Liver (tissue), 9 donors: Measurements from ENCODE around the gene DCUN1D1. TPM values are rescaled to one million over a fixed set of nuclear protein-coding genes. Genes with fewer than 3 reads are reported as not detected.

Experiments
- DNase-seq: peaks from one replicate; pipeline ENCODE4 v3.0.0-alpha.2; 2017; ENCODE audit warnings: low spot score
- H3K27ac ChIP-seq, 2 donors: one replicate each; pipeline ENCODE4 v1.7.0; 2013; ENCODE audit warnings: inconsistent platforms in 2 of 2, low read length in 2 of 2, control low read depth in 1 of 2, low read depth in 1 of 2, mild to moderate bottlenecking in 1 of 2
- H3K27me3 ChIP-seq, 4 donors: one replicate each; pipeline versions ENCODE4 v1.6.1 to v1.7.0; 2013; ENCODE audit warnings: low read length in 3 of 4, inconsistent platforms in 1 of 4, mild to moderate bottlenecking in 1 of 4, moderate library complexity in 1 of 4; ENCODE audit not compliant: control insufficient read depth in 4 of 4, insufficient read depth in 4 of 4
- H3K36me3 ChIP-seq, 4 donors: one replicate each; pipeline versions ENCODE4 v1.6.1 to v1.7.0; 2013; ENCODE audit warnings: low read length in 3 of 4, mild to moderate bottlenecking in 3 of 4, low read depth in 1 of 4, moderate library complexity in 1 of 4; ENCODE audit not compliant: control insufficient read depth in 4 of 4, insufficient read depth in 3 of 4
- H3K4me1 ChIP-seq, 4 donors: one replicate each; pipeline versions ENCODE4 v1.6.1 to v1.7.0; 2013; ENCODE audit warnings: low read length in 3 of 4, mild to moderate bottlenecking in 3 of 4, moderate library complexity in 1 of 4; ENCODE audit not compliant: control insufficient read depth in 4 of 4, insufficient read depth in 4 of 4
- H3K4me3 ChIP-seq, 3 donors: one replicate each; pipeline versions ENCODE4 v1.6.1 to v1.7.0; 2013; ENCODE audit warnings: low read length in 3 of 3, control low read depth in 1 of 3, low read depth in 1 of 3, mild to moderate bottlenecking in 1 of 3
- H3K9ac ChIP-seq, 2 donors: one replicate each; pipeline ENCODE4 v1.7.0; 2013; ENCODE audit warnings: low read length in 2 of 2, mild to moderate bottlenecking in 2 of 2, moderate library complexity in 2 of 2, control low read depth in 1 of 2, low read depth in 1 of 2
- H3K9me3 ChIP-seq, 4 donors: one replicate each; pipeline versions ENCODE4 v1.6.1 to v1.7.0; 2013; ENCODE audit warnings: low read length in 3 of 4; ENCODE audit not compliant: control insufficient read depth in 4 of 4
- CTCF ChIP-seq: fragments of 150-350 bp; IDR thresholded peaks from 2 replicates; pipeline ENCODE4 v1.5.1; 2017; ENCODE audit warnings: improper control_type of control experiment, low read depth, low read length; ENCODE audit not compliant: missing input control
- EGR1 ChIP-seq, 2 donors: IDR thresholded peaks; 2 replicates each; pipeline ENCODE4 v1.6.1; 2016 to 2018; ENCODE audit warnings: antibody characterized with exemption in 2 of 2, low read depth in 2 of 2
- FOXA1 ChIP-seq: IDR thresholded peaks from 2 replicates; pipeline ENCODE4 v1.6.1; 2016; ENCODE audit warnings: antibody characterized with exemption
- FOXA2 ChIP-seq: IDR thresholded peaks from 2 replicates; pipeline ENCODE4 v1.6.1; 2016; ENCODE audit warnings: antibody characterized with exemption
- GABPA ChIP-seq, 2 donors: IDR thresholded peaks in 1 of 2; conservative IDR thresholded peaks in 1 of 2; 2 replicates each; pipeline ENCODE4 v1.6.1; 2016; ENCODE audit warnings: antibody characterized with exemption in 2 of 2, mild to moderate bottlenecking in 1 of 2, moderate library complexity in 1 of 2
- HNF4A ChIP-seq, 2 donors: conservative IDR thresholded peaks; 2 replicates each; pipeline ENCODE4 v1.6.1; 2016; ENCODE audit warnings: antibody characterized with exemption in 2 of 2, mild to moderate bottlenecking in 2 of 2
- HNF4G ChIP-seq: IDR thresholded peaks from 2 replicates; pipeline ENCODE4 v1.6.1; 2016; ENCODE audit warnings: antibody characterized with exemption
- JUND ChIP-seq, 2 donors: IDR thresholded peaks; 2 replicates each; pipeline ENCODE4 v1.6.1; 2016; ENCODE audit warnings: antibody characterized with exemption in 2 of 2
- NR2F2 ChIP-seq: IDR thresholded peaks from 2 replicates; pipeline ENCODE4 v1.6.1; 2016; ENCODE audit warnings: antibody characterized with exemption
- RXRA ChIP-seq, 2 donors: IDR thresholded peaks; 2 replicates each; pipeline ENCODE4 v1.6.1; 2017 to 2018; ENCODE audit warnings: antibody characterized with exemption in 2 of 2, mild to moderate bottlenecking in 1 of 2
- SP1 ChIP-seq: IDR thresholded peaks from 2 replicates; pipeline ENCODE4 v1.6.1; 2018; ENCODE audit warnings: antibody characterized with exemption, mild to moderate bottlenecking
- TAF1 ChIP-seq: conservative IDR thresholded peaks from 2 replicates; pipeline ENCODE4 v1.6.1; 2016; ENCODE audit warnings: antibody characterized with exemption, mild to moderate bottlenecking
- YY1 ChIP-seq: IDR thresholded peaks from 2 replicates; pipeline ENCODE4 v1.6.1; 2016; ENCODE audit warnings: antibody characterized with exemption, mild to moderate bottlenecking
- ZBTB33 ChIP-seq: IDR thresholded peaks from 2 replicates; pipeline ENCODE4 v1.6.1; 2016; ENCODE audit warnings: antibody characterized with exemption
- WGBS: extraction: QIAGEN DNeasy Blood & Tissue Kit; methylation state at CpG from one replicate; pipeline ENCODE4 v1.1.7; 2013; 5-methylcytosine and 5-hydroxymethylcytosine counted together
- polyA plus RNA-seq, 2 donors: library from polyadenylated mRNA; stranded (reverse) in 1 of 2; unstranded in 1 of 2; fragments of 200-250 nt in 1 of 2; fragments of >200 nt in 1 of 2; fragmentation: Nextera tagmentation in 1 of 2; extraction: Ambion mirVana in 1 of 2; gene quantifications; one replicate each; pipeline versions ENCODE4 v1.2.1 to v1.2.3, GENCODE V29; 2013 to 2015
- total RNA-seq, 2 donors: library from RNA; depleted of rRNA; stranded (reverse); fragments of >200 nt; gene quantifications; one replicate each; pipeline ENCODE4 v1.2.3, GENCODE V29; 2014
- TF ChIP-seq, protein P1 (sequence below): IDR thresholded peaks from 2 replicates; pipeline ENCODE4 v1.6.1; 2016; ENCODE audit warnings: antibody characterized with exemption, mild to moderate bottlenecking
- TF ChIP-seq, protein P2 (sequence below): IDR thresholded peaks from 2 replicates; pipeline ENCODE4 v1.6.1; 2016; ENCODE audit warnings: antibody characterized with exemption
- donor health status: healthy.
- donor health status: healthy.
- donor health status: healthy.
- donor health status: healthy.
- donor health status: healthy.

The DCUN1D1 gene
- total and polyA plus RNA-seq, 4 donors, result 9.1 to 56.0 (median 23.5) TPM

- TF ChIP-seq ZBTB33, result no peak
Observed at GRCh38 chr3:182917134-182917533, 63.2 kb downstream of the DCUN1D1 start (continued).

DNA sequence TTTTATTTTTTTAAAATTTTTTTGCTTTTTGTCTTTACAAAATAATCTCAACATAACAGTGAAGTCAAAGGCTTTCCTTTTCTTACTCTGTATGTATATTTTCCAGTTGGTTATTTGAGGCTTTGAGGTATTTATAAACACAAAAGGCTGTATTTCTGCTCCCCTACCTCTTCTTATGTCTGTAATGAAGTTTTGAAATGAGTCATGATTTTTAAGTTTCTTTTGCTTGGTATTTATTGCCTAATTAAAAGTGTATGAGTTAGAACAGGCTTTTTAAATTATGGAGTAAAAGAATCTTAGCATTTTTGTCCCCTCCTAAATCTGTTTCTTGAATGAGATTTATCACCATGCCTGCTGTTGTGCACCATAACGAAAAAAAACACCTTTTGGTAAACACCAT lies 66.0 kb downstream of the DCUN1D1 start:
- H3K27me3 ChIP-seq, result no peaks in the 10 kb centered on the region
- H3K9ac ChIP-seq, result no peak overlapping the region
- H3K36me3 ChIP-seq, result peaks cover 0 to 5% (median 0%) of the 10 kb centered on the region in 4 donors
- H3K4me3 ChIP-seq, result no peak overlapping the region
- no peak overlapping the region for H3K27ac ChIP-seq
- H3K9me3 ChIP-seq, result no peaks in the 10 kb centered on the region
- DNase-seq, result no peak
- no peaks in the 10 kb centered on the region for H3K4me1 ChIP-seq
- TF ChIP-seq GABPA (IDR thresholded peaks at IDR 0.05 in 1 of 2, conservative IDR thresholded peaks at IDR 0.05 in 1 of 2), result no peak
- TF ChIP-seq FOXA2, result no peak
- no peak for TF ChIP-seq YY1
- no peak for TF ChIP-seq NR2F2
- TF ChIP-seq JUND (IDR thresholded peaks at IDR 0.05), result no peak
- TF ChIP-seq SP1, result no peak
- no peak for TF ChIP-seq FOXA1
- TF ChIP-seq ZBTB33, result no peak
- TF ChIP-seq EGR1 (IDR thresholded peaks at IDR 0.05; ENCODE audit: low read depth in 2 of 2), result no peak
- TF ChIP-seq RXRA (IDR thresholded peaks at IDR 0.05), result no peak
- TF ChIP-seq, protein P1, sequence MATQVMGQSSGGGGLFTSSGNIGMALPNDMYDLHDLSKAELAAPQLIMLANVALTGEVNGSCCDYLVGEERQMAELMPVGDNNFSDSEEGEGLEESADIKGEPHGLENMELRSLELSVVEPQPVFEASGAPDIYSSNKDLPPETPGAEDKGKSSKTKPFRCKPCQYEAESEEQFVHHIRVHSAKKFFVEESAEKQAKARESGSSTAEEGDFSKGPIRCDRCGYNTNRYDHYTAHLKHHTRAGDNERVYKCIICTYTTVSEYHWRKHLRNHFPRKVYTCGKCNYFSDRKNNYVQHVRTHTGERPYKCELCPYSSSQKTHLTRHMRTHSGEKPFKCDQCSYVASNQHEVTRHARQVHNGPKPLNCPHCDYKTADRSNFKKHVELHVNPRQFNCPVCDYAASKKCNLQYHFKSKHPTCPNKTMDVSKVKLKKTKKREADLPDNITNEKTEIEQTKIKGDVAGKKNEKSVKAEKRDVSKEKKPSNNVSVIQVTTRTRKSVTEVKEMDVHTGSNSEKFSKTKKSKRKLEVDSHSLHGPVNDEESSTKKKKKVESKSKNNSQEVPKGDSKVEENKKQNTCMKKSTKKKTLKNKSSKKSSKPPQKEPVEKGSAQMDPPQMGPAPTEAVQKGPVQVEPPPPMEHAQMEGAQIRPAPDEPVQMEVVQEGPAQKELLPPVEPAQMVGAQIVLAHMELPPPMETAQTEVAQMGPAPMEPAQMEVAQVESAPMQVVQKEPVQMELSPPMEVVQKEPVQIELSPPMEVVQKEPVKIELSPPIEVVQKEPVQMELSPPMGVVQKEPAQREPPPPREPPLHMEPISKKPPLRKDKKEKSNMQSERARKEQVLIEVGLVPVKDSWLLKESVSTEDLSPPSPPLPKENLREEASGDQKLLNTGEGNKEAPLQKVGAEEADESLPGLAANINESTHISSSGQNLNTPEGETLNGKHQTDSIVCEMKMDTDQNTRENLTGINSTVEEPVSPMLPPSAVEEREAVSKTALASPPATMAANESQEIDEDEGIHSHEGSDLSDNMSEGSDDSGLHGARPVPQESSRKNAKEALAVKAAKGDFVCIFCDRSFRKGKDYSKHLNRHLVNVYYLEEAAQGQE, result no peak
- no peak for TF ChIP-seq TAF1
- no peak for TF ChIP-seq HNF4G
- TF ChIP-seq, protein P2, sequence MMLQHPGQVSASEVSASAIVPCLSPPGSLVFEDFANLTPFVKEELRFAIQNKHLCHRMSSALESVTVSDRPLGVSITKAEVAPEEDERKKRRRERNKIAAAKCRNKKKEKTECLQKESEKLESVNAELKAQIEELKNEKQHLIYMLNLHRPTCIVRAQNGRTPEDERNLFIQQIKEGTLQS, result no peak
- no peak for TF ChIP-seq HNF4A (conservative IDR thresholded peaks at IDR 0.05)
- TF ChIP-seq CTCF, result no peak
- WGBS, result 91% methylated on average over 1 of the region's 1 CpG
